ENCODE results near the gene C2CD3.
"Not testable (repeated sequence)": the region's sequence is repeated elsewhere in the genome, so short reads cannot be mapped to it uniquely, and the experiment has no call there.

Gene C2CD3

DNA sequence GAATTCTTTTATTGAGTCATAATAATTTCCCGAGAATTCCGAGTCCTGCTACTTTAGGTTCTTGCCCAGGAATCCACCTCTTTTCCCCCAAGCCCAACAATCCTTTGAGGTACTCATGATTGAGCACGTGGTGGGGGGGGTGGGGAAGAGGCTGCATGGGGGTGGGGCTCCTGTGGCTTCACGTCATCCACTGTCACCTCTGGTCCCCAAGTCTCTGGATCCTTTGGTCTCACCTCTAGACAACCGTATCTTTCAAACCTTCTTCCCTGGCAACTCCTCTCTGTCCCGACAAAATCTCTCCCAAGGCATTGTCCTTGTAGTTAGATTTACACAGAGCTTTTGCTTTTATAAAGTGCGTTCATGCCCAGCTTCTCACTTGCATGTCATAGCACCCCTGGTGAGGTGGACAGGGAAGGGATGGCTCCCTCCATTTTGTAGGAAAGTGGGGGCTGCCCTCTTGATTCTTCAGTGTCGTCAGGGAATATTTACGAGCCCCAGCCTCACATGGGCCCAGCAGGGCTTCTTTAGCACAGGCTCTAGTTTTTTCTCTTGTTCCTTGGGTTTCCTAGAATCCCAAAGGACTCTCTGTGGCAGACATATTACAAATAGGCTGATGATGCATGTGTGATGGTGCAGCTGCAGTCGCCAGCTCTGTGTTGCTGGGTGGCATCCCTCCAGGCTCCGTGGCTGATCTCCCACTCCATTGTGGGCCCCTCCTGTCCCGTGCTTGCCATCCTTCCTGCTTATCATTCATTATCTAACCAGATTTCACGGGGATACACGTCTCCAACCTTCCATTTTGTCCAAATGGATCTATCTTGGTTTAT lies 170.3 kb downstream of the C2CD3 start:
- no peak for FAIRE-seq

DNA sequence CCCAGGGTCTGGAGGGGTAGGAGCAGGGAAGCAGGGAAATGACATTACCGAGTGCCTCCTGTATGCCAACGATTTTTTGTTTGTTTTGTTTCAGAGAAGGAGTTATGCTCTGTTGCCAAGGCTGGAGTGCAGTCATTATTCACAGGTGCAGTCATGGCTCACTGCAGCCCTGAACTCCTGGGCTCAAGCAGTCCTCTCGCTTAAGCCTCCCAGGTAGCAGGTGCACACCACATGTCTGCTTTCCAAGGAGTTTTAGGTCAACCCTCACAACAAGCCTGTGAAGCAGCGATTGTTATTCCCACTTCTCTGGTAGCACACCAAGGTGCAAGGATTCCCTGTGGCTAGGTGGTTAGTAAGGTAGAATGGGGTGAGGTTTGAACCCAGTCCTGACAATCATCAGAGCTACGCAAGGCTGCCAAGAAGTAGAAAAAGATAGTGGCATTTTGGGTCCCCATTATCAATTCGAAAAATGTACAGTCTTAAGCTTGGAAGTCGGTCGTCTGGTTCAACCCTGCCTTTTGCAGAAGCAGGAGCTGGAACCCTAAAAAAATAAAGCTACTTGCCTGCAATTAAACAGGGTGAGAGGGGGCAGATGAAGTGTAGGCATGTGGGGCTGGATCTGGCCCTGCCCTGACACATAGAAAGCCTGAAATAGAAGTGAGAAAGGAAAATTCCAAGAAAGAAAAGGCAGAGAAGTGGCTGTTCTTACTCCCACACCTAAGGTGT lies 171.1 kb downstream of the C2CD3 start:
- FAIRE-seq, result no peak

DNA sequence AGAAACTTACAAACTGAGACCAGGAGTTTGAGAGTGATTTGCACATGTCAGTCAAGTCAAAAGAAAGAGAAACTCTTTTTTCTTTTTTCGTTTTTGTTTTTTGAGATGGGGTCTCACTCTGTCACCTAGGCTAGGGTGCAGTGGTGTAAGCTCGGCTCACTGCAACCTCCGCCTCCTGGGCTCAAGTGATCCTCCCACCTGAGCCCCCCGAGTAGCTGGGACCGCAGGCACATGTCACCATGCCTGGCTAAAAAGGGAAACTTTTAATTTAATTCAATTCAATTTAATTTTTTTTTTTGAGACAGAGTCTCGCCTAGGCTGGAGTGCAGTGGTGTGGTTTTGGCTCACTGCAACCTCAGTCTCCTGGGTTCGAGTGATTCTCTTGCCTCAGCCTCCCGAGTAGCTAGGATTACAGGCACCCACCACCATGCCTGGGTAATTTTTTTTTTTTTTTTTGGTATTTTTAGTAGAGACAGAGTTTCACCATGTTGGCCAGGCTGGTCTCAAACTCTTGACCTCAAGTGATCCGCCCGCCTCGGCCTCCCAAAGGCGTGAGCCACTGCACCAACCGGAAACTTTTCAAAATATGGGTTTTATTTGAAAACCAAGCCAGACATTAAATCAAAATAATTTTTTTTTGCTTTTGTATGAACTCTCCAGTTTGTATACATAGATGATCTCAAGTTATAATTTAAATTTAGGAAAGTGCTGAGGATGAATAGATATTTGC lies 171.8 kb downstream of the C2CD3 start:
- FAIRE-seq, result no peak

DNA sequence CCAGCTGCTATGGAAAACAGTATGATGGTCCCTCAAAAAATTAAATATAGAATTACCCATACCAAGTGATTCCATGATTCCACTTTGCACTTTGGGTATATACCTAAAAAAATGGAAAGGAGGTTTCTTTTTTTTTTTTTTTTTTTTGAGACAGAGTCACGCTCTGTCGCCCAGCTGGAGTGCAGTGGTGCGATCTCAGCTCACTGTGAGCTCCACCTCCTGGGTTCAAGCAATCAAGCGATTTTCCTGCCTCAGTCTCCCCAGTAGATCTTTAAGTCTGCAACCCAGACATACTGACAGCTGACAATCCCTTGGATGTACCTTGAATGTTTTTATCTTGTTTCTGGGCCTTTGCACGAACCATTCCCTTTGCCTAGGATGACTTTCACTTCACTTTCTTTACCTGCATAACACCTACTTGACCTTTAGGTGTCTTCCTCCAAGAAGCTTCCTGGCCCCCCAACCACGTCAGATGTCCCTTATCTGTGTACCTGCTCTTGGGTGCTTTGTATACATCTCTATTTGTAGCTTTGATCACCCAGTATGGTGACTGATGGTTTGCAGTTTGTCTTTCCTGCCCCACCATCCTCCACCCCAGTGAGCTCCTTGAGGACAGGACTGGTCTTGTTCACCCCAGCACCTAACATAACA lies 173.6 kb downstream of the C2CD3 start:
- no peak for FAIRE-seq

DNA sequence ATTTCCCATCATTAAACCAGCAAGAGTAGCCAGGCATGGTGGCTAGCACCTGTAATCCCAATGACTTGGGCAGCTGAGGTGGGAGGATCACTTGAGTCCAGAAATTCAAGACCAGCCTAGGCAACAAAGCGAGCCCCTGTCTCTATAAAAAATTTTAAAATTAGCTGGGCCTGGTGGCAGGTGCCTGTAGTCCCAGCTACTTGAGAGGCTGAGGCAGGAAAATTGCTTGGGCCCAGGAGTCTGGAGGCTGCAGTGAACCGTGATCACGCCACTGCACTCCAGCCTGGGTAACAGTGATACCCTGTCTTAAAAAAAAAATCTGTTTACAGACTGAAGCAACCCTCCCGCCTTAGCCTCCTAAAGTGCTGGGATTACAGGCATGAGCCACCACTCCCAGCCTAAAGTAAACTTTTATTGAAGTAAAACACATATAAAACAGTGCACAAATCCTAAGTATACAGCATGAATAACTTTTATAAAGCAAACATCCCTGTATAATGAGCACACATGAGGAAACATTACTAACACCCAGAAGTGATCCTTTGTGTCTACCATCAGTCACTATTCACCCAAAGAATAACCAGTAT lies 174.5 kb downstream of the C2CD3 start:
- FAIRE-seq, result no peak

DNA sequence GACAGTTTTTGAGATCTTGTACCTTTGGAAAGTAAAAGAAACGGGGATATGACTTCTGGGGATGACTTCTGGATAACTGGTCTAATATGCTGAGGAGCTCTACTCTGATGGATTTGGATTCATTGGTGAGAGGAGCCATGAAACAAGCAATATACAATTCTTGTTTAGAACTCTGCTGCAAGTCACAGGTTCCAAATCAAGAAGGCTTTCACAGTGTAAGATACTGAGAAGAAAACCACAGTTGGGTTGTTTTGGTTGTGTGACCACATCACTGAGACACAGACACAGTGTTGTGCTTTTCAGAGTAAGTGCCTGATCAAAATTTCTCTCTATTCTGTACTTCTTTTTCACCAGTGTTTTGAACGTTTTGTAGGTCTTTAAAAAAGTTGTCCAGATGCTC lies 175.1 kb downstream of the C2CD3 start:
- FAIRE-seq, result no peak

DNA sequence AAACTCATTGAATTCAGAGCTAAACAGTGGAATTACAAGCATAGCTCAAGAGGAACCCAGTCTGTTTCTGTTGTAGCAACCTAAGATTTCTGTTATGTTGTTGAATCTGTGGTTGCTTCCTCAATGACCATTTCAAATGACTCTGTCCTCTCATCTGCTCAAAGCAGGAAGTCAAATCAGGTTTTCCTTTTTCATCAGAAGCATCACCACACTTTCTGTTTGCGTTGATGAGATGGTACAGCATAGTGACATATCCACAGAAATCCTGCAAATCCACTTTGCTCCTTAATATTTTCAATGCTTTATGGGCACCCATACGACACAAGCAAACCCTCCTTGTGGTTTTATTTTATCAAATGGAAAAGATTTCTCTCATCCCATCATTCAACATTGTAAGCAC lies 175.6 kb downstream of the C2CD3 start:
- no peak for FAIRE-seq

DNA sequence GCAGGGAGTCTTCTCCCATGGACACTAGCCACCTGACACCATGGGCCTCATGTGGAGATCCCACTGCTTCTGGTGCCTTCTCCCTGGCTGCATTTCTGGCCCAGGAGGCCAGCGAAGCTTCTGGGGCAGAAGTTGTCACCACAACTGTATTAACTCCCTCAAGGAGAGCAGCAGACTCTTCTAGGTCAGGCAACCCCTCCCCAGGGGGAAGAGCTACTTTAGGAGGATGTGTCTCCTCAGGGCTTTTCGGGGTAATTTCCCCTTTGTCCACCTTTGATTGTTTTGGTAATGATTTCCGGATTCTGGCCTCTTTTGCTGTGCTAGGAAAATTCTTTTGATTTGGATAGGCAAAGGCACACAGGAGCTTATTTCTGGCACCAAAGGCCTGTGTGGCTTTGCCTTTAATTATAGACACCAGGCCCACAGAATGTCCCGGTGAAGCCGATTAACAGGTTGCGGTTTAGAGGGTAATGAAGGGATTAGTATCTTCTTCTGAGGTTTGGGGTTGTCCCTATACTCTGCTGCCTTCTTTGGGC lies 179.3 kb downstream of the C2CD3 start:
- no peak for FAIRE-seq

DNA sequence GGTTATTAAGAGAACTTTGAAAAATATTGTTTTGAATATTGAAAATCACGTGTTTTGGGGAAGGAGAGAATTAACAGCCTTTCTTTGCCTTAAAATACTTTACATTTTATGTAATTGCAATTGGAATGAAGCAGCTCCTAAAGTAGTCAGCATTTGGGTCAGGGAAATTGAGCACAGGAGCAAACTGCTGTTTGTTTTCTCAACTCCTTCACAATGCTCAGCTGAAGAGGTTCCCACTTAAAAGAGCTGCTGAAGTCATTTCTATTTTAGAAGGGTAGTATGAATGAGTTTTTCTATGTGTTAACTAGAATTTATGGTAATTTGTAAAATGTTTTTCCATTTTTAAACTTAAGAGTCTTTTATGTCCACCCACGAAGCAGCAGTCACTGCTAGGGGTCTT lies 180.1 kb downstream of the C2CD3 start:
- no peak for FAIRE-seq

DNA sequence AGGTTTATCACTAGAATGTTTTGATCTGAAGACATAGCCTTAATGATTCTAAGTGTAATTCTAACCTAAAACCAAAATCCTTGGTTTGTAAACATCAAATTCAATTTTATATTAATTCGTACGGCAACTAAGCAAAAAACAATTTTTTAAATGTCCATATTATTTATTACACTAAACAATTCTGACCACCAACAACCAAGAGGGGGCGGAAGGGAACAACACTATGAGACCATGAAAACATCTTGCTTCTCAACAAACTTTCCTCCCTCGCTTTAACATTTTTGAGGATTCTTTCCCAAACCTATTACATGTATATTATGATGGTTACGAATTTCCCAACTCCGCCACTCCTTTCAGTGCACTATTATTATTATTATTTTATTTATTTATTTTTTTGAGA lies 181.6 kb downstream of the C2CD3 start:
- FAIRE-seq, result no peak

DNA sequence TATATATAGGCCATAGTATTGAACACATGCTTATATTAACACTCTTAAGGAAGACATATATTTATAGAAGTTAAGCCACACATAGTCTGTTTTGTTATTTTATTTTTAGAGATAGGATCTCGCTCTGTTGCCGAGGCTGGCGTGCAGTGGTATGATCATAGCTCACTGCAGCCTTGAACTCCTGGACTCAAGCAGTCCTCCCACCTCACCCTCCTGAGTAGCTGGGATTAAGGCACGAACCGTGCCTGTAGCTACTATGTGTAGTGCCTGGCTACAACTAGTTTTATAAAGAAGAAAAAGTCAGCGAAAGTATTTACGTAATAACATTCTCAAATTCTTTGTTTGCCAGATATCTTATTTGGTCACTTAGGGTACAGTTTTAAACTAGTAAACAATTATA lies 182.6 kb downstream of the C2CD3 start:
- no peak for FAIRE-seq

DNA sequence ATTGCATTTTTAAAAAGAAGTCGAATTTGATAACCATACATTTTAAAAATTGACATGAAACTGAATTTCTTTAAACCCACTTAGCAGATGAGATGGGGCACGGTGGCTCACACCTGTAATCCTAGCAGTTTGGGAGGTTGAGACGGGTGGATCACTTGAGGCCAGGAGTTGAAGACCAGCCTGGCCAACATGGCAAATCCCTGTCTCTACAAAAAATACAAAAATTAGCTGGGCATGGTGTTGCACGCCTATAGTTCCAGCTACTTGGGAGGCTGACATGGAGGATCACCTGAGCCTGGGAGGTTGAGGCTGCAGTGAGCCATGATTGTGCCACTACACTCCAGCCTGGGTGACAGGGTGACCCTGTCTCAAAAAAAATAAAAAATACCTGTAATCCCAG lies 185.1 kb downstream of the C2CD3 start:
- FAIRE-seq, result not testable (repeated sequence)

DNA sequence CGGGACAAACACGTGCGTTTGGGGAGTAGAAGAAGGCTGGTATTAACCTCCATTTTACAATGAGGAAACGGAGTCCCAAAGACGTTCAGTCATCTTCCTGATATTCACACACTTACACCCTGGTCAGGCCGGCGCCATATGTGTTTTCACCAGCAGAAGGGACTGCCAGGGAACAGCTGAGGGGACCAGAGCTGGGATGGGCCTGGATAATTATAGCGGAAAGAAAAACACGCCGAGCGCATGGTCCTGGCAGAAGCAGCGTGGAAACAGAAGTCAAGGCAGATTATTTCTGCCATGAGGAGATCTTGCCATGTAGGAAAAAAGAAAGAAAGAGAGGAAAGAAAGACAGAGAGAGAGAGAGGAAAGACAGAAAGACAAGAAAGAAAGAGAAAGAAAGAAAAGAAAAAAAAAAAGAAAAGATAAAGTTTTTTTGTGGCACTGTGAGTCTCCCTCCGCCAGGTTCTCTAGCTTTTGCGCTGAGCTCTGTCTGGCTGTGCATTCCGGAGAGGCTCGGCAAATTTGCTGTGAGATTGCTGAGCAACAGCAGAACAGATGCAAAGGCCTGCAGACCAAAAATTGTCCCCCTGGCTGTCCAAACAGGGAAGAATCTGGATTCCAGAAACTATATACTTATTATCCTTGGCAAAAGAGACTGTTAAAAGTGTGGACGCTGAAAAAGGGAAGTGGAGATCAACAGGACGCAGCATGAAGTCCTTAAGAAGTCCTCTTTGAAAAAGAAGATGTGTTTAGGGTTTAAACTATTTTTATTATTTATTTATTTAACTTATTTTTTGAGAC lies 186.9 kb downstream of the C2CD3 start:
- no peak for FAIRE-seq

DNA sequence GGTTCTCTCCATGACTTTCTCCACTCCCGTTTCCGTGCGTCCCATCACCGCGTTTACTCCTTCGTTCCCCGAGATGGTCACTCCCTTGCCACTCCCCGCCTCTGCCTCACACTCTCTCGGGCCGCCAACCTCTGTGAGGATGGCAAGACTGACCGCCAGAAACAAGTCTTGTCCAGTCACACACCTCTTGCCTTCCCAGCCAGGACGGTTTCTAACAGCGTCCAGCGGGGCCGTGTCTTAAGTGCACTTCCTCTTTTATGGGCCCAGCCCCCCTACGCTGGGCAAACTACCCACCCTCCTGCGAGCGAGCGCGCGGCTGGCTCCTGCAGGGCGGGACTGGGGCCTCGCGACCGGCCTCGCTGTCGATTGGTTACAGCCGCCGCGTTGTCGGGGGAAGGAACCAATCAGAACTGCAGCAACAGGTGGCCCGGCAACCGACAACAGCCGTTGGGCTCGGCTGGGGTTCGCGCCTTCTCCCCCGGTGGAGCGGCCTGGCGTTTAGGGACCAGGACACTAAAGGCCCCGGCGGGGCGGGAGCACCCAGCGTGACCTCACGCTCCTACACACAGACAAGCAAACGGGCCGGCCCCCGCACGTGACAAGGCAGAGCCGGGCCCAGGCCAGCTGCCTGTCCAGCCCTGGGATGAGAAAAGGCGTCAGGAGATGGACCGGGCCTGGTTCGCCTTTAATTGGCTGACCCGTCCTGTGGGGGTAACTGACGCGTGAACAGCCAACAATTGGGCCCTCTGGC lies 187.6 kb downstream of the C2CD3 start:
- no peak for FAIRE-seq

DNA sequence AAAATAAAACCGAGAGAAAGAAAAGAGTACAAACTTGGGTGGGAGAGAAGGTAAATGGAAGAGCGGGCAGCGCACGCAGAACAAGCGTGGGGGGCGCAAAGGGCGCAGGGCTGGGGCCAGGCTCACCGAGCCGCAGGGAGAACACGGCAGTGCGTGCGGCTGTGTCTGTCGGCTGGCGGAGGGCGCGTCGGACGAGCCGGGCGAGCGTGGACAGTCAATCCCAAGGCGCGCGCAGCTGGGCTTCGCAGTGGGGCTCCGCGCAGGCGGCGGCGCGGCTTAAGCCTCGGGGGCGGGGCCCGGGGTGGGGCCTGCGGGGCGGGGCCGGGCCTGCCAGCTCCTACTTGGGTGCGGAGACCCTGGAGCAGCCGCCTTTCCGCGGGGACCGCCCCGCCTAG lies 188.2 kb downstream of the C2CD3 start, which contains the start of gene UCP2:
Gene UCP2, minus strand, starts transcription at position 249 of the 395 bp plus-strand sequence. CDS start 4,465 bp downstream, outside the sequence.
- no peak for FAIRE-seq

DNA sequence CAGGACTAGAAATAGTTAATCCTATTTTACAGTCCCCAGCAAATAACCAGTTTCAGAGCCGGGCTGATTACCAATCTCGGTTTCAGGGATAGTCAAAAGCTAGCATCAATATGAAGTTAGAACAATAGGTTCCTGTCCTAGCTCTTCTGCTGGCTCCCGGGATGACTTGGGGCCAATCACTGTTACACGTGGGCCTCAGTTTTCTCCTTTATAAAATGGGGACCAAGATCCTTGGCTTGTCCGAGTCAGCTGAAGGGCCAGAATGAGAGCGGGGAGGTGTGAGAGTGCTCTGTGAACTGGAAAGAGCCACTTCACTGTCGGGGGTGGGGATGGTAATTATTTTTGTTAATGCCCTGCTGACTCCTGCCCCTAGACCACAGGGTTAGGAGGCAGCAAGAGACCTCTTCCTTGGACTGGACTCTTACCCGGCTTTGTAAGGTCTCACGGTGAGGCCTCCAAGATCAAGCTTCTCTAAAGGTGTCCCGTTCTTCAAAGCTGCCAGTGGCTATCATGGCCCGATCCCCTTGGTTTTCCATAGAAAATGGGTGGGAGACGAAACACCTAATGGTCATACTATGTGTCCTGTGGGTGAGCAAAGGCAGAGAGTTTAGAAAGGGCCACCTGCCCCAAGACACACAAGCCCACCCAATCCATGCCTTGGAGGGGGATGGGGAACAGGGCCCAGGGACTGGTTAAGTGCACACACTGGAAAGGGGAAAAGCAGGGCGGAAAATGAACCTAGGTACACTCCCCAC lies 189.6 kb downstream of the C2CD3 start:
- no peak for FAIRE-seq

DNA sequence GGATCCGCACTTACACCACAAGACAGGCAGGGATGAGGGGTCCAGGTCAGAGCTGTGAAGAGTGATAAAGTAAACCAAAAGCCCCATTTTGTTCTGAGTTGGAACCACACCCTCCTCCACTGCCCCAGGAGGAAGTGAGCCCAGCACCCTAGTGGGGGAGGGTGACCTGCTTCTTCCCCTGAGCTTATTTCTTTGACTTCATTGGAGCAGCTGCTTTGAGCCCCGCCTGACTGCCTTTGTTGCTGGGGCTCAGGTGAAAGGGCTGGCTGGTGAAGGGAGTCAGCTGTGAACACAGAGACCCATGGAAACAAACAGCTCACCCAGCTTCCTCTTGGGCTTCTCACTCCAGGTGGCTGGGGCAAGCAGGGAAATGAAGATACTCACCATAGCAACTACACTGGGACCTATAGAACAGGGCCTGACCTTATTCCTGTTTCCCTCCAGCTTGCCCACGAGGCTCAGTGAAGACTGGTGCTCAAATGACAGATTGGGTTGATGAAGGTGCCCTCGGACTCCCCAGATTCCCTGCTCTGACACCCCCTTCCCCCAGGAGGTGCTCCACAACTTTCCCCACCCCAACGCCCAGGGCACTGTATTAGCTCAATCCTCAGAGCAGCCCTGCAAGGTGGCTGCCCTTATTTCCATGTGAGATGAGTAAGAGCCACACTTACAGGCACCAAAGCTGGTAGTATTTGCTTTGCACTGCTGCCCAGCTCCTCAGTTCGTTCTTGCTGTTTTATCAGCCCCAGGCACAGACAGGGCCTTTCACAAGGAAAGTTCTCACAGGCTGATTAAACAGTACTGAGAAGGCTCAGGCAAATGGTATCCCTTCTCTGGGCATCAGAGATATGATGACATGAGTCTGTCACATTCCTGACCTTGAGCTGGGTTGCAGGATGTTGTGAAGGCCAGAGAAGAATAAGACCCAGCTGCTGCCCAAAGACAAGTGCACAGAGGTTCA lies 190.5 kb downstream of the C2CD3 start:
- no peak for FAIRE-seq

DNA sequence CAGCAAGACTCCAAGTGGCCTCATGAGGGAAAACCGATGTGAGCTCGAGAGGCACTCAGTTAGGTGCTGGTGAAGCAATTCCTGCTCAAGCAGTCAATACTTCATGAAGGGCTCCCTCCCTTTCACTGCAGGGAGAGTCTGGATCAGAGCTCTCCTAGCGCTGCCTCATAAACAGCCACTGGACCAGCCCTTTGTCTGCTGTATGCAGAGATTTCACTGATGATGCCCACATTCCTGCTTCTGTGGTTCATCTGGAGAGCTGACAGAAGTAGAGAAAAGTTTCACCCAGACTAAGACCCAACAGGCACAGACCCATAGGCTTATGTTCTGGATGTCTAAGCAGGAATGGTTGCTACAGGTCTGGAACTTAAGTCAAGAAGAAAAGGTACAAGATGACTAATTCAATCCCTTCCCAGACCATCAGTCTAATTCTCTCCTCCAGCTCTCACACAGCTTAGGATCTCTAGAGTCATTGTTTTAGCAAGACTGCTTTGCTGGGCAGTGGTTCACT lies 192.2 kb downstream of the C2CD3 start:
- no peak for FAIRE-seq
